NCI-H1105 (cell line): ENCODE data around the gene SLC2A4.

Source experiments
- DNase-seq: peaks from one replicate; lab custom pipeline; 2025; lab: John Stamatoyannopoulos, UW

SLC2A4 gene

GRCh38 chr17:7306911-7307685, 25.6 kb downstream of the SLC2A4 start, which contains the start of gene EIF5A:
Gene EIF5A (plus strand): TSS chr17:7307628. CDS start chr17:7309636, 2,008 bp downstream.
- DNase-seq = peak; percentile 100

GRCh38 chr17:7307686-7308624, 26.4 kb downstream of the SLC2A4 start:
- no peak for DNase-seq

- DNase-seq = peak; percentile 79
Measured at GRCh38 chr17:7308625-7309433, 27.3 kb downstream of the SLC2A4 start.

GRCh38 chr17:7309628-7310027, 28.1 kb downstream of the SLC2A4 start:
- DNase-seq = no peak

- DNase-seq = no peak
Measured at GRCh38 chr17:7311110-7311705, 29.7 kb downstream of the SLC2A4 start.

GRCh38 chr17:7312432-7313087, 31.0 kb downstream of the SLC2A4 start:
- no peak for DNase-seq

GRCh38 chr17:7313088-7313889, 31.8 kb downstream of the SLC2A4 start:
- no peak for DNase-seq

GRCh38 chr17:7313890-7314718, 32.6 kb downstream of the SLC2A4 start:
- DNase-seq = no peak

- DNase-seq = peak; percentile 93
Measured at GRCh38 chr17:7314719-7315569, 33.4 kb downstream of the SLC2A4 start, which contains the start of gene GPS2. Gene GPS2 (minus strand): TSS chr17:7315360. CDS start chr17:7315052, 308 bp downstream.

GRCh38 chr17:7315570-7316235, 34.2 kb downstream of the SLC2A4 start:
- DNase-seq = peak; percentile 6

- DNase-seq = no peak
Measured at GRCh38 chr17:7317161-7317803, 35.8 kb downstream of the SLC2A4 start.

GRCh38 chr17:7318121-7318860, 36.8 kb downstream of the SLC2A4 start:
- DNase-seq = no peak

GRCh38 chr17:7321466-7321865, 39.9 kb downstream of the SLC2A4 start:
- DNase-seq = no peak

- no peak for DNase-seq
Measured at GRCh38 chr17:7322520-7323194, 41.1 kb downstream of the SLC2A4 start.

- no peak for DNase-seq
Measured at GRCh38 chr17:7323731-7324437, 42.4 kb downstream of the SLC2A4 start.
